ENCODE data around the gene PAK5.

Gene PAK5

GRCh38 chr20:9595763-9596162 is 243.1 kb downstream of the PAK5 start:
- no peak for TF ChIP-seq TAF1 (IDR thresholded peaks at IDR 0.05; ENCODE audit: borderline replicate concordance, insufficient read depth, low read length)

- TF ChIP-seq TAF1 (IDR thresholded peaks at IDR 0.05; ENCODE audit: borderline replicate concordance, insufficient read depth, low read length): no peak
- TF ChIP-seq FOXP2 (optimal IDR thresholded peaks at IDR 0.05; ENCODE audit: borderline replicate concordance, extremely low read depth, extremely low read length, insufficient read depth): no peak
- TF ChIP-seq POLR2AphosphoS5 (IDR thresholded peaks at IDR 0.05; ENCODE audit: low read depth, low read length): no peak
- no peak for TF ChIP-seq SIN3A (IDR thresholded peaks at IDR 0.05; ENCODE audit: borderline replicate concordance, insufficient read depth, low read length)
- TF ChIP-seq REST (IDR thresholded peaks at IDR 0.05; ENCODE audit: insufficient read depth in 1 of 2, low read depth in 2 of 2, low read length in 2 of 2): no peak
Observed at GRCh38 chr20:9594284-9594875, 244.5 kb downstream of the PAK5 start.

- TF ChIP-seq POLR2AphosphoS5 (IDR thresholded peaks at IDR 0.05; ENCODE audit: low read depth, low read length): no peak
Observed at GRCh38 chr20:9592419-9592818, 246.5 kb downstream of the PAK5 start.

- TF ChIP-seq POLR2AphosphoS5 (IDR thresholded peaks at IDR 0.05; ENCODE audit: low read depth, low read length): no peak
- no peak for TF ChIP-seq REST (IDR thresholded peaks at IDR 0.05; ENCODE audit: insufficient read depth in 1 of 2, low read depth in 2 of 2, low read length in 2 of 2)
- no peak for TF ChIP-seq FOXP2 (optimal IDR thresholded peaks at IDR 0.05; ENCODE audit: borderline replicate concordance, extremely low read depth, extremely low read length, insufficient read depth)
- TF ChIP-seq SIN3A (IDR thresholded peaks at IDR 0.05; ENCODE audit: borderline replicate concordance, insufficient read depth, low read length): no peak
- TF ChIP-seq TAF1 (IDR thresholded peaks at IDR 0.05; ENCODE audit: borderline replicate concordance, insufficient read depth, low read length): no peak
Observed at GRCh38 chr20:9591080-9591479, 247.8 kb downstream of the PAK5 start.

GRCh38 chr20:9590189-9590588 is 248.7 kb downstream of the PAK5 start:
- TF ChIP-seq REST (IDR thresholded peaks at IDR 0.05; ENCODE audit: insufficient read depth in 1 of 2, low read depth in 2 of 2, low read length in 2 of 2) (no peak), FOXP2 (optimal IDR thresholded peaks at IDR 0.05; ENCODE audit: borderline replicate concordance, extremely low read depth, extremely low read length, insufficient read depth) (no peak), SIN3A (IDR thresholded peaks at IDR 0.05; ENCODE audit: borderline replicate concordance, insufficient read depth, low read length) (no peak), TAF1 (IDR thresholded peaks at IDR 0.05; ENCODE audit: borderline replicate concordance, insufficient read depth, low read length) (no peak), POLR2AphosphoS5 (IDR thresholded peaks at IDR 0.05; ENCODE audit: low read depth, low read length) (no peak)

GRCh38 chr20:9588706-9589105 is 250.2 kb downstream of the PAK5 start:
- TF ChIP-seq REST (IDR thresholded peaks at IDR 0.05; ENCODE audit: insufficient read depth in 1 of 2, low read depth in 2 of 2, low read length in 2 of 2): no peak
- no peak for TF ChIP-seq SIN3A (IDR thresholded peaks at IDR 0.05; ENCODE audit: borderline replicate concordance, insufficient read depth, low read length)
- no peak for TF ChIP-seq TAF1 (IDR thresholded peaks at IDR 0.05; ENCODE audit: borderline replicate concordance, insufficient read depth, low read length)
- TF ChIP-seq POLR2AphosphoS5 (IDR thresholded peaks at IDR 0.05; ENCODE audit: low read depth, low read length): no peak
- no peak for TF ChIP-seq FOXP2 (optimal IDR thresholded peaks at IDR 0.05; ENCODE audit: borderline replicate concordance, extremely low read depth, extremely low read length, insufficient read depth)

Measured in PFSK-1 (cell line).